ENCODE data around the gene CLEC11A.
"Not testable (repeated sequence)": the region's sequence is repeated elsewhere in the genome, so short reads cannot be mapped to it uniquely, and the experiment has no call there.

Gene CLEC11A

GRCh38 chr19:50757624-50758023 lies 34.5 kb downstream of the CLEC11A start:
- H3K36me3 ChIP-seq (ENCODE audit: control insufficient read depth in 1 of 2, insufficient read depth in 2 of 2, low read length in 2 of 2); H3K9ac ChIP-seq (ENCODE audit: low read depth in 1 of 2, low read length in 2 of 2); H3K4me1 ChIP-seq (ENCODE audit: control insufficient read depth in 1 of 2, insufficient read depth in 2 of 2, low read length in 2 of 2): not testable (repeated sequence)

GRCh38 chr19:50759076-50759475 lies 35.9 kb downstream of the CLEC11A start:
- not testable (repeated sequence) for H3K27me3 ChIP-seq (ENCODE audit: control insufficient read depth in 1 of 2, insufficient read depth in 2 of 2, low read length in 2 of 2); H3K4me3 ChIP-seq (ENCODE audit: low read depth in 1 of 2, low read length in 2 of 2); H3K4me1 ChIP-seq (ENCODE audit: control insufficient read depth in 1 of 2, insufficient read depth in 2 of 2, low read length in 2 of 2); H3K9ac ChIP-seq (ENCODE audit: low read depth in 1 of 2, low read length in 2 of 2); H3K27ac ChIP-seq (ENCODE audit: low read depth, low read length); H3K36me3 ChIP-seq (ENCODE audit: control insufficient read depth in 1 of 2, insufficient read depth in 2 of 2, low read length in 2 of 2); H3K9me3 ChIP-seq (ENCODE audit: control insufficient read depth in 1 of 2, low read length in 2 of 2)

More at GRCh38 chr19:50757624-50758023, 34.5 kb downstream of the CLEC11A start:
- not testable (repeated sequence) for H3K27ac ChIP-seq (ENCODE audit: low read depth, low read length); H3K9me3 ChIP-seq (ENCODE audit: control insufficient read depth in 1 of 2, low read length in 2 of 2); H3K4me3 ChIP-seq (ENCODE audit: low read depth in 1 of 2, low read length in 2 of 2); H3K27me3 ChIP-seq (ENCODE audit: control insufficient read depth in 1 of 2, insufficient read depth in 2 of 2, low read length in 2 of 2)

- Histone ChIP-seq H3K4me1 (ENCODE audit: control insufficient read depth in 1 of 2, insufficient read depth in 2 of 2, low read length in 2 of 2) (no peaks in the 10 kb centered on the region), H3K9ac (ENCODE audit: low read depth in 1 of 2, low read length in 2 of 2) (no peak overlapping the region), H3K27me3 (ENCODE audit: control insufficient read depth in 1 of 2, insufficient read depth in 2 of 2, low read length in 2 of 2) (no peaks in the 10 kb centered on the region), H3K9me3 (ENCODE audit: control insufficient read depth in 1 of 2, low read length in 2 of 2) (no peaks in the 10 kb centered on the region), H3K36me3 (ENCODE audit: control insufficient read depth in 1 of 2, insufficient read depth in 2 of 2, low read length in 2 of 2) (no peaks in the 10 kb centered on the region), H3K27ac (ENCODE audit: low read depth, low read length) (no peak overlapping the region), H3K4me3 (ENCODE audit: low read depth in 1 of 2, low read length in 2 of 2) (no peak overlapping the region)
These were observed 36.7 kb downstream of the CLEC11A start for GRCh38 chr19:50759886-50760285.

- H3K27ac ChIP-seq (ENCODE audit: low read depth, low read length); H3K9me3 ChIP-seq (ENCODE audit: control insufficient read depth in 1 of 2, low read length in 2 of 2); H3K36me3 ChIP-seq (ENCODE audit: control insufficient read depth in 1 of 2, insufficient read depth in 2 of 2, low read length in 2 of 2); H3K27me3 ChIP-seq (ENCODE audit: control insufficient read depth in 1 of 2, insufficient read depth in 2 of 2, low read length in 2 of 2); H3K9ac ChIP-seq (ENCODE audit: low read depth in 1 of 2, low read length in 2 of 2); H3K4me3 ChIP-seq (ENCODE audit: low read depth in 1 of 2, low read length in 2 of 2); H3K4me1 ChIP-seq (ENCODE audit: control insufficient read depth in 1 of 2, insufficient read depth in 2 of 2, low read length in 2 of 2): not testable (repeated sequence)
These were observed 38.3 kb downstream of the CLEC11A start for GRCh38 chr19:50761501-50761900.

GRCh38 chr19:50763521-50763920 lies 40.4 kb downstream of the CLEC11A start:
- H3K9me3 ChIP-seq (ENCODE audit: control insufficient read depth in 1 of 2, low read length in 2 of 2); H3K27me3 ChIP-seq (ENCODE audit: control insufficient read depth in 1 of 2, insufficient read depth in 2 of 2, low read length in 2 of 2); H3K36me3 ChIP-seq (ENCODE audit: control insufficient read depth in 1 of 2, insufficient read depth in 2 of 2, low read length in 2 of 2); H3K4me1 ChIP-seq (ENCODE audit: control insufficient read depth in 1 of 2, insufficient read depth in 2 of 2, low read length in 2 of 2); H3K27ac ChIP-seq (ENCODE audit: low read depth, low read length); H3K4me3 ChIP-seq (ENCODE audit: low read depth in 1 of 2, low read length in 2 of 2); H3K9ac ChIP-seq (ENCODE audit: low read depth in 1 of 2, low read length in 2 of 2): not testable (repeated sequence)

- Histone ChIP-seq H3K27me3 (ENCODE audit: control insufficient read depth in 1 of 2, insufficient read depth in 2 of 2, low read length in 2 of 2) (no peaks in the 10 kb centered on the region), H3K27ac (ENCODE audit: low read depth, low read length) (no peak overlapping the region), H3K4me3 (ENCODE audit: low read depth in 1 of 2, low read length in 2 of 2) (no peak overlapping the region), H3K36me3 (ENCODE audit: control insufficient read depth in 1 of 2, insufficient read depth in 2 of 2, low read length in 2 of 2) (no peaks in the 10 kb centered on the region), H3K9ac (ENCODE audit: low read depth in 1 of 2, low read length in 2 of 2) (no peak overlapping the region), H3K4me1 (ENCODE audit: control insufficient read depth in 1 of 2, insufficient read depth in 2 of 2, low read length in 2 of 2) (no peaks in the 10 kb centered on the region), H3K9me3 (ENCODE audit: control insufficient read depth in 1 of 2, low read length in 2 of 2) (no peaks in the 10 kb centered on the region)
These were observed 41.2 kb downstream of the CLEC11A start for GRCh38 chr19:50764409-50764808.

- H3K4me1 ChIP-seq (ENCODE audit: control insufficient read depth in 1 of 2, insufficient read depth in 2 of 2, low read length in 2 of 2); H3K4me3 ChIP-seq (ENCODE audit: low read depth in 1 of 2, low read length in 2 of 2); H3K27me3 ChIP-seq (ENCODE audit: control insufficient read depth in 1 of 2, insufficient read depth in 2 of 2, low read length in 2 of 2); H3K9ac ChIP-seq (ENCODE audit: low read depth in 1 of 2, low read length in 2 of 2); H3K9me3 ChIP-seq (ENCODE audit: control insufficient read depth in 1 of 2, low read length in 2 of 2); H3K27ac ChIP-seq (ENCODE audit: low read depth, low read length); H3K36me3 ChIP-seq (ENCODE audit: control insufficient read depth in 1 of 2, insufficient read depth in 2 of 2, low read length in 2 of 2): not testable (repeated sequence)
These were observed 43.6 kb downstream of the CLEC11A start for GRCh38 chr19:50766746-50767145.

GRCh38 chr19:50767263-50767662 lies 44.1 kb downstream of the CLEC11A start:
- not testable (repeated sequence) for H3K4me3 ChIP-seq (ENCODE audit: low read depth in 1 of 2, low read length in 2 of 2); H3K27me3 ChIP-seq (ENCODE audit: control insufficient read depth in 1 of 2, insufficient read depth in 2 of 2, low read length in 2 of 2); H3K36me3 ChIP-seq (ENCODE audit: control insufficient read depth in 1 of 2, insufficient read depth in 2 of 2, low read length in 2 of 2); H3K9me3 ChIP-seq (ENCODE audit: control insufficient read depth in 1 of 2, low read length in 2 of 2); H3K4me1 ChIP-seq (ENCODE audit: control insufficient read depth in 1 of 2, insufficient read depth in 2 of 2, low read length in 2 of 2); H3K9ac ChIP-seq (ENCODE audit: low read depth in 1 of 2, low read length in 2 of 2); H3K27ac ChIP-seq (ENCODE audit: low read depth, low read length)

GRCh38 chr19:50768277-50768676 lies 45.1 kb downstream of the CLEC11A start:
- no peak overlapping the region for H3K9ac ChIP-seq (ENCODE audit: low read depth in 1 of 2, low read length in 2 of 2)
- no peak overlapping the region for H3K27ac ChIP-seq (ENCODE audit: low read depth, low read length)
- no peak overlapping the region for H3K4me3 ChIP-seq (ENCODE audit: low read depth in 1 of 2, low read length in 2 of 2)
- H3K4me1 ChIP-seq (ENCODE audit: control insufficient read depth in 1 of 2, insufficient read depth in 2 of 2, low read length in 2 of 2), result no peaks in the 10 kb centered on the region
- peaks cover 0 to 3% of the 10 kb centered on the region in 2 donors for H3K9me3 ChIP-seq (ENCODE audit: control insufficient read depth in 1 of 2, low read length in 2 of 2)
- H3K27me3 ChIP-seq (ENCODE audit: control insufficient read depth in 1 of 2, insufficient read depth in 2 of 2, low read length in 2 of 2), result no peaks in the 10 kb centered on the region
- H3K36me3 ChIP-seq (ENCODE audit: control insufficient read depth in 1 of 2, insufficient read depth in 2 of 2, low read length in 2 of 2), result no peaks in the 10 kb centered on the region

GRCh38 chr19:50770164-50770563 lies 47.0 kb downstream of the CLEC11A start, which contains the start of gene GPR32:
GPR32 (plus strand) TSS chr19:50770464; CDS start chr19:50770601, 137 bp downstream.
- not testable (repeated sequence) for H3K36me3 ChIP-seq (ENCODE audit: control insufficient read depth in 1 of 2, insufficient read depth in 2 of 2, low read length in 2 of 2); H3K4me3 ChIP-seq (ENCODE audit: low read depth in 1 of 2, low read length in 2 of 2); H3K4me1 ChIP-seq (ENCODE audit: control insufficient read depth in 1 of 2, insufficient read depth in 2 of 2, low read length in 2 of 2); H3K27ac ChIP-seq (ENCODE audit: low read depth, low read length); H3K9ac ChIP-seq (ENCODE audit: low read depth in 1 of 2, low read length in 2 of 2); H3K27me3 ChIP-seq (ENCODE audit: control insufficient read depth in 1 of 2, insufficient read depth in 2 of 2, low read length in 2 of 2); H3K9me3 ChIP-seq (ENCODE audit: control insufficient read depth in 1 of 2, low read length in 2 of 2)

GRCh38 chr19:50770888-50771287 lies 47.7 kb downstream of the CLEC11A start:
- Histone ChIP-seq H3K36me3 (ENCODE audit: control insufficient read depth in 1 of 2, insufficient read depth in 2 of 2, low read length in 2 of 2) (no peaks in the 10 kb centered on the region), H3K4me3 (ENCODE audit: low read depth in 1 of 2, low read length in 2 of 2) (no peak overlapping the region), H3K27me3 (ENCODE audit: control insufficient read depth in 1 of 2, insufficient read depth in 2 of 2, low read length in 2 of 2) (no peaks in the 10 kb centered on the region), H3K27ac (ENCODE audit: low read depth, low read length) (no peak overlapping the region), H3K4me1 (ENCODE audit: control insufficient read depth in 1 of 2, insufficient read depth in 2 of 2, low read length in 2 of 2) (no peaks in the 10 kb centered on the region), H3K9ac (ENCODE audit: low read depth in 1 of 2, low read length in 2 of 2) (no peak overlapping the region), H3K9me3 (ENCODE audit: control insufficient read depth in 1 of 2, low read length in 2 of 2) (peaks cover 0 to 3% of the 10 kb centered on the region in 2 donors)
